ENCODE data around the gene IFNA2.
"Not testable (repeated sequence)": the region's sequence is repeated elsewhere in the genome, so short reads cannot be mapped to it uniquely, and the experiment has no call there.

IFNA2 gene

DNA sequence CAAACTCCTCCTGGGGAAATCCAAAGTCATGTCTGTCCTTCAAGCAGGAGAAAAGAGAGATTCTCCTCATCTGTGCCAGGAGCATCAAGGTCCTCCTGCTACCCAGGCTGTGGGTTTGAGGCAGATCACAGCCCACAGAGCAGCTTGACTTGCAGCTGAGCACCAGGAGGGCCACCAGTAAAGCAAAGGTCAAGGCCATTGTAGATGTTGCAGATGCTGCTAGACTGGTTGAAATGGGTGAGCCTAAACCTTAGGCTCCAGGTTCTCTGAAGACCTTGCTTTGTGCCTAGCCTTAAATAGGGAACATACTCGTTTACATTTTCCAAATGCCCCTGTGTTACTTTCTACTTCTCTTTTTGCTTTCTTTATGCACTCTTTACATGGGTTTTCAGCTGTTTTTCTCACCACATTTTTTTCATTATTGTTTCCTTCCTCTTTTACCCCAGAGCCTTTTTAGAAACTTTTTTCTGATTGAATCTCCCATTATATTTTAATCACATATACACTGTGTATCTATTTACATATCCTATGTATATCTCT lies at the start of gene IFNA2:
Gene IFNA2, minus strand, starts transcription at position 268 of the 540 bp plus-strand sequence. Its CDS starts 69 bp downstream, at position 199.
- no peak within 1 kb of the TSS for H3K27ac ChIP-seq (ENCODE audit: low read depth, low read length)
- H3K27me3 ChIP-seq (ENCODE audit: control insufficient read depth in 1 of 2, insufficient read depth in 2 of 2, low read length in 2 of 2) = peaks cover 3 to 14% of the 10 kb centered on the region in 2 donors
- H3K36me3 ChIP-seq (ENCODE audit: control insufficient read depth in 1 of 2, insufficient read depth in 2 of 2, low read length in 2 of 2) = no peaks in the 10 kb centered on the region
- H3K9me3 ChIP-seq (ENCODE audit: control insufficient read depth in 1 of 2, low read length in 2 of 2) = no peaks in the 10 kb centered on the region
- H3K9ac ChIP-seq (ENCODE audit: low read depth in 1 of 2, low read length in 2 of 2) = no peak within 1 kb of the TSS
- H3K4me3 ChIP-seq (ENCODE audit: low read depth in 1 of 2, low read length in 2 of 2) = no peak within 1 kb of the TSS
- H3K4me1 ChIP-seq (ENCODE audit: control insufficient read depth in 1 of 2, insufficient read depth in 2 of 2, low read length in 2 of 2) = no peaks in the 10 kb centered on the region

DNA sequence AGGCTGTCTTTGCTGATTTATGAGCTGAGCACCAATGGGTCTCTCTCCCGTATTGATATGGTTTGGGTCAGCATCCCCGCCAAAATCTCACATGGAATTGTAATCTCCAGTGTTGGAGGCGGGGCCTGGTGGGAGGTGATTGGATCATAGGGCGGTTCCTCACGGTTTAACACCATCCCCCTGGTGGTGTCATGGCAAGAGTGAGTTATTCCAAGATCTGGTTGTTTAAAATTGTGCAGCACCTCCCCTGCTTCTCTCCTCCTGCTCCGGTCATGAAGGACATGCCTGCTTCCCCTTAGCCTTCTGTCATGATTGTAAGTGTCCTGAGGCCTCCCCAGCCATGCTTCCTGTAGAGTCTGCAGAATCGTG lies 49.8 kb upstream of the IFNA2 start:
- H3K4me3 ChIP-seq (ENCODE audit: low read depth in 1 of 2, low read length in 2 of 2); H3K36me3 ChIP-seq (ENCODE audit: control insufficient read depth in 1 of 2, insufficient read depth in 2 of 2, low read length in 2 of 2); H3K9ac ChIP-seq (ENCODE audit: low read depth in 1 of 2, low read length in 2 of 2); H3K9me3 ChIP-seq (ENCODE audit: control insufficient read depth in 1 of 2, low read length in 2 of 2); H3K27ac ChIP-seq (ENCODE audit: low read depth, low read length); H3K27me3 ChIP-seq (ENCODE audit: control insufficient read depth in 1 of 2, insufficient read depth in 2 of 2, low read length in 2 of 2); H3K4me1 ChIP-seq (ENCODE audit: control insufficient read depth in 1 of 2, insufficient read depth in 2 of 2, low read length in 2 of 2): not testable (repeated sequence)

DNA sequence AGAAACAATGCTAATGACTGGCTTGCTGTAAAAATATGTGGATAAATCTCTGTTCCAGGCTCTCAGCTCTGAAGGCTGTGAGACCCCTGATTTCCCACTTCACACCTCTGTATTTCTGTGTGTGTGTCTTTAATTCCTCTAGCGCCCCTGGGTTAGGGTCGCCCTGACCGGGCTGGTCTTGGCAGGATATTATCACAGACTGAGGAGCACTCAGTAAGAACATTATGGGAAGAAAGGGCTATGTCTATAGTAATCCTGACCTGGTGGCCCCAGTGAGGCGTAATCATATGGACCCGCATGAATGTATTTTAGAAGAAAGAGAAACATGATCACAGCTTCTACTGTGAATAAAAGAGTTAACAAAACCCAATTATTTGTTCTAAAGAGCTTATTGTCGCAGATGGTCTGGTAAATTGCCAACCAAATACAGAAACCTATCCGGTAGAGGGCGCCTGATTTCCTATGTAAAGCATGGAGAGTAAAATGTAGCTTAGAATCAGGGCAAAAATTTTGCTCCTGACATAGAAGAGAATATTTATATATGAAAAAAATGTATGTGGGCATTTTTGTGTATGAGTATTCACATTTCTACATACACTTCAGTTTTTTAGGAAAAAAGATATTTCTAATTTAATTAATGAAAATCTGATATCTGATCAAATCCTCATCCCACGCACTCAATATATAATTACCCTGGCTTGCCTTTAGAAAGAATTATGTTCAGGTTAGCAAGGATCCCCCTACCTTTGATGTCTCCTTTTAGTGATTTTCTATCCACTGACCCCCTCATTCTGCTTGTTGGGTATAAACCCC lies 49.2 kb upstream of the IFNA2 start:
- Histone ChIP-seq H3K36me3 (ENCODE audit: control insufficient read depth in 1 of 2, insufficient read depth in 2 of 2, low read length in 2 of 2) (no peaks in the 10 kb centered on the region), H3K9ac (ENCODE audit: low read depth in 1 of 2, low read length in 2 of 2) (no peak overlapping the region), H3K27ac (ENCODE audit: low read depth, low read length) (no peak overlapping the region), H3K4me3 (ENCODE audit: low read depth in 1 of 2, low read length in 2 of 2) (no peak overlapping the region), H3K4me1 (ENCODE audit: control insufficient read depth in 1 of 2, insufficient read depth in 2 of 2, low read length in 2 of 2) (no peaks in the 10 kb centered on the region), H3K9me3 (ENCODE audit: control insufficient read depth in 1 of 2, low read length in 2 of 2) (no peaks in the 10 kb centered on the region), H3K27me3 (ENCODE audit: control insufficient read depth in 1 of 2, insufficient read depth in 2 of 2, low read length in 2 of 2) (peaks cover 4% of the 10 kb centered on the region in 2 donors)

DNA sequence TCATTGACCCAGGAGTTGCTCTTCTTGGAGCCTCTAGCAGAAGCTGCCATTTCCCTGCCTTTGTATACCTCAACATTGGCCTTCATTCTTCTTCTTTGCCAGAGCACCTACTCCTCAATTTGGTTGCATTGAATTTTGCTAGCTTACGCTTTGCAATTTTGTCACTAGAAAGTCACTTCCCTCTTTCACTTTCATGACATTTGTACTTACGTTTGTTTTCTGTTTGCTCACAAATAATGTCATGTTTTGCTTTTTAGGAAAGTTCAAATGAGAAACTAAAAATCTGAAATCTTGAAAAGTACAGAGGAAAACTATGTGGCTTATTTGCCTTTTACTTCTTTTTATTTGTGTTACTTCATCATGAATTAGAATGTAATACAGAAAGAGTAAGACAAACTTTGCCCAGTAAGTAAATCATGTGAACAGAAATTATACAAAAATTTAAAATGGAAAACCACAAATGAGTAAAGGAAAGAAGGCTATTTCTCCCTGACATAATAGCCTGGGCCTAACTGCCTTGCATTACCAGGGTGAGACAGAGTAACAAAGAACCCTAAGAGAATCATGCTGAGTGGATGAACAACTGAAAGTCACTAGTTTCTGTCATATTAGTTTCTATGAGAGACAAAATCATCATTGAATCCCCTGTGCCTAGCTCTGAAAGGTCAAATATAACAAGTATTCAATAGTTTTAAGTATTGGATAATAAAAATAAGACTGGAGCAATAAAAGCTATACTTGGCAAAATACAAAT lies 47.7 kb upstream of the IFNA2 start:
- Histone ChIP-seq H3K36me3 (ENCODE audit: control insufficient read depth in 1 of 2, insufficient read depth in 2 of 2, low read length in 2 of 2) (no peaks in the 10 kb centered on the region), H3K9ac (ENCODE audit: low read depth in 1 of 2, low read length in 2 of 2) (no peak overlapping the region), H3K4me3 (ENCODE audit: low read depth in 1 of 2, low read length in 2 of 2) (no peak overlapping the region), H3K27ac (ENCODE audit: low read depth, low read length) (no peak overlapping the region), H3K4me1 (ENCODE audit: control insufficient read depth in 1 of 2, insufficient read depth in 2 of 2, low read length in 2 of 2) (no peaks in the 10 kb centered on the region), H3K9me3 (ENCODE audit: control insufficient read depth in 1 of 2, low read length in 2 of 2) (no peaks in the 10 kb centered on the region), H3K27me3 (ENCODE audit: control insufficient read depth in 1 of 2, insufficient read depth in 2 of 2, low read length in 2 of 2) (peaks cover 4% of the 10 kb centered on the region in 2 donors)

DNA sequence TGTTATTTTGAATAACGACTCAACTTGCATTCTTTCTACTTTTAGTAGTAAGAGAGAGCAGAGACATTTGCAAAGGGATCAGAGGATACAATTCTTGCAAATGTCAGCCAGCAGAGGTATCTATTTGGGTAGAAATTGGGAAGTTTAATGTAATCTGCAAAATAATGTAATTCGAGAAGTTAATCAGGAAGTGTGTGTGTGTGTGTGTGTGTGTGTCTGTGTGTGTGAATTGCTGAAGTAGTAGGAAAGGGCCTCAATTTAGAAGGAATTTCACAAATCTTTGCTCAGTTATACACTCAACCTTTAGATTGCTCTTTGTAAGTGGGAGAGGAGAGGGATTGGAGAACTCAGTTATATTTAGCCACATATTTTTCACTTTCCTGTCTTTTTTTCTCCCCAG lies 44.0 kb upstream of the IFNA2 start:
- H3K9ac ChIP-seq (ENCODE audit: low read depth in 1 of 2, low read length in 2 of 2) = no peak overlapping the region
- no peaks in the 10 kb centered on the region for H3K4me1 ChIP-seq (ENCODE audit: control insufficient read depth in 1 of 2, insufficient read depth in 2 of 2, low read length in 2 of 2)
- no peaks in the 10 kb centered on the region for H3K9me3 ChIP-seq (ENCODE audit: control insufficient read depth in 1 of 2, low read length in 2 of 2)
- peaks cover 0 to 4% of the 10 kb centered on the region in 2 donors for H3K27me3 ChIP-seq (ENCODE audit: control insufficient read depth in 1 of 2, insufficient read depth in 2 of 2, low read length in 2 of 2)
- H3K4me3 ChIP-seq (ENCODE audit: low read depth in 1 of 2, low read length in 2 of 2) = no peak overlapping the region
- H3K36me3 ChIP-seq (ENCODE audit: control insufficient read depth in 1 of 2, insufficient read depth in 2 of 2, low read length in 2 of 2) = no peaks in the 10 kb centered on the region
- no peak overlapping the region for H3K27ac ChIP-seq (ENCODE audit: low read depth, low read length)

DNA sequence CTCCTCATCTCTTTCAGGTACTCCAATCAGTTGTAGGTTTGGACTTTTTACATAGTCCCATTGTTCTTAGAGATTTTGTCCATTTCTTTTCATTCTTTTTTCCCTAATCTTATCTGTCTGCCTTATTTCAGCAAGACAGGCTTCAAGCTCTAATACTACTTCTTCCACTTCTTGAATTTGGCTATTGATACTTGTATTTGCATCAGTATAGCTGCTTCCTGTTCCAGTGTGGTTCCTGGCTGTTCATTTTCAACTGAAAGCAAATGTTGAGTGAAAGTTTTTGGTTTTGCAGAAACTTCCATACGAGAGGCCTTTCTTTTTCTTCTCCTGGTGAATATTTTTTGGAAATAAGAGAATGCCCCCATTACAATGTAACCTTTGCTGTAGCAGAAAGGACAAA lies 43.0 kb upstream of the IFNA2 start:
- no peak overlapping the region for H3K27ac ChIP-seq (ENCODE audit: low read depth, low read length)
- H3K36me3 ChIP-seq (ENCODE audit: control insufficient read depth in 1 of 2, insufficient read depth in 2 of 2, low read length in 2 of 2) = no peaks in the 10 kb centered on the region
- peaks cover 0 to 4% of the 10 kb centered on the region in 2 donors for H3K27me3 ChIP-seq (ENCODE audit: control insufficient read depth in 1 of 2, insufficient read depth in 2 of 2, low read length in 2 of 2)
- no peak overlapping the region for H3K9ac ChIP-seq (ENCODE audit: low read depth in 1 of 2, low read length in 2 of 2)
- no peak overlapping the region for H3K4me3 ChIP-seq (ENCODE audit: low read depth in 1 of 2, low read length in 2 of 2)
- H3K9me3 ChIP-seq (ENCODE audit: control insufficient read depth in 1 of 2, low read length in 2 of 2) = no peaks in the 10 kb centered on the region
- no peaks in the 10 kb centered on the region for H3K4me1 ChIP-seq (ENCODE audit: control insufficient read depth in 1 of 2, insufficient read depth in 2 of 2, low read length in 2 of 2)

DNA sequence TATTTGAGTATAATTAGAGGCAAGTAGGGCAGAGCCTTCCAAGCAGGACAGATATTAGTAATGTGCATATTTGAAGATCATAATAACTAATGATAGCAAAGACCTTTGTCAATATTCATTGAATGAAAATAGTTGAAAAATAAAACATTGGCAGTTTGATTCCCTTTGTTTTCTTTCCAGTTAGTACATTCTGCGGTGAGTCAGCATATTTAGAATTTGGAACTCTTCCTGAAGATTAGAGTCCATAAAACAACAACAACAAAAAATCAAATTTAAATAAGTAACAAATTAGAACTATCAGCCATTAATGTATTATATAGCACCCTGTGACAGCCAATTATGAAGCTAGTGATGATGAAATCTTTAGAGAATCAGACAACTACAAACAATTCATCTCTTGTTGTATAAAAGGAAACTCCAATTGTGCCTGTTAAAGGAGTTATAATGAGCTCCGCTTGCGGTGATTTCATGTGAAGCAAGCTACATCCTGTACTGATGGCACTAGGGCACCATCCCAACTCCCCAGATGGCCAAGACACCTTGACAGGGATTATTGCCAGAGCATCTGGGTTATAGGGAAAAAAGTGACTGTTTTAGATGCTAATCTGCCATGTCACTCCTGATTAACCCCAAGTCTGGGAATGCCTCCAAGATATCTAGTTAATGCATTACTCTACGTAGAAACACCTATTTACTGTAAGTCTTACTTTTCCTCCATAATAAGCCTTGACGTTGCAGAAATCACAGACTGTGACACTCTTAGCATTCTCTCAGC lies 30.5 kb upstream of the IFNA2 start:
- no peak overlapping the region for H3K9ac ChIP-seq (ENCODE audit: low read depth in 1 of 2, low read length in 2 of 2)
- no peaks in the 10 kb centered on the region for H3K9me3 ChIP-seq (ENCODE audit: control insufficient read depth in 1 of 2, low read length in 2 of 2)
- no peak overlapping the region for H3K27ac ChIP-seq (ENCODE audit: low read depth, low read length)
- H3K4me3 ChIP-seq (ENCODE audit: low read depth in 1 of 2, low read length in 2 of 2) = no peak overlapping the region
- H3K36me3 ChIP-seq (ENCODE audit: control insufficient read depth in 1 of 2, insufficient read depth in 2 of 2, low read length in 2 of 2) = no peaks in the 10 kb centered on the region
- H3K4me1 ChIP-seq (ENCODE audit: control insufficient read depth in 1 of 2, insufficient read depth in 2 of 2, low read length in 2 of 2) = peaks cover 0 to 3% of the 10 kb centered on the region in 2 donors
- H3K27me3 ChIP-seq (ENCODE audit: control insufficient read depth in 1 of 2, insufficient read depth in 2 of 2, low read length in 2 of 2) = peaks cover 3 to 4% of the 10 kb centered on the region in 2 donors

DNA sequence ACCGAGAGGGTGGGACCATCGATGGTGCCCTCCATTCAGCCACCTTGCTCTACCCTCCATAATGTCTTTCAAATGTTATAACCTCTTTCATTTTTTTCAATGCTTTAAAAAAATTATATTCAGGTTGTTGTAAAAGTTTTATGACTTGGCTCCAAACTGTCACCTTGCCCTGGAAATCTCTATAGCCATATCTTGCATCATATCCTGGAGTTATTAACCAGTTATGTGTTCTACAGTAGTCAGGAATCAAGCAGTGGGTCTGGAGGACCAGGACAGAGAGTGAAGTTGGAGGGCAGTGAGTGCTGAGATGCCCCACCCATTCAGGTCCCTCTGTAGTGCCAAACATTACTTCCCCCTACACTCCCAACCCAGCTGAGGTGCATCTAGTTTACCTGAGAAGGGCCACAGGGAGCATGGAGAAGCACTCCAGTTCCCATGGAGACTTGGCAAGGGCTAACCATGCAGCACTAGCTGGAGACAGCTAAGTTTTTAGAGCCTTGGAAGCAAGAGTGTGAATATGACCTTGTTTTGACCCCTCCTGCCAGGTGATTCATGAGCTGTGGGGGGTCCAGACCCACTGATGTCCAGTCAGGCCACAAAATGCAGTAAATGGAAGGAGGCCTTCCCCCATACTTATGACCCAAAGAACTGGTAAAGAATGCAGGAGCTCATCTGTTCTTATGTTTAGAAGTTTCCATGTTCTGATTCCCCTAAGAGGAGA lies 29.2 kb upstream of the IFNA2 start:
- Histone ChIP-seq H3K4me3 (ENCODE audit: low read depth in 1 of 2, low read length in 2 of 2) (no peak overlapping the region), H3K27me3 (ENCODE audit: control insufficient read depth in 1 of 2, insufficient read depth in 2 of 2, low read length in 2 of 2) (peaks cover 3 to 4% of the 10 kb centered on the region in 2 donors), H3K36me3 (ENCODE audit: control insufficient read depth in 1 of 2, insufficient read depth in 2 of 2, low read length in 2 of 2) (no peaks in the 10 kb centered on the region), H3K9ac (ENCODE audit: low read depth in 1 of 2, low read length in 2 of 2) (no peak overlapping the region), H3K4me1 (ENCODE audit: control insufficient read depth in 1 of 2, insufficient read depth in 2 of 2, low read length in 2 of 2) (peaks cover 0 to 3% of the 10 kb centered on the region in 2 donors), H3K9me3 (ENCODE audit: control insufficient read depth in 1 of 2, low read length in 2 of 2) (no peaks in the 10 kb centered on the region), H3K27ac (ENCODE audit: low read depth, low read length) (no peak overlapping the region)

DNA sequence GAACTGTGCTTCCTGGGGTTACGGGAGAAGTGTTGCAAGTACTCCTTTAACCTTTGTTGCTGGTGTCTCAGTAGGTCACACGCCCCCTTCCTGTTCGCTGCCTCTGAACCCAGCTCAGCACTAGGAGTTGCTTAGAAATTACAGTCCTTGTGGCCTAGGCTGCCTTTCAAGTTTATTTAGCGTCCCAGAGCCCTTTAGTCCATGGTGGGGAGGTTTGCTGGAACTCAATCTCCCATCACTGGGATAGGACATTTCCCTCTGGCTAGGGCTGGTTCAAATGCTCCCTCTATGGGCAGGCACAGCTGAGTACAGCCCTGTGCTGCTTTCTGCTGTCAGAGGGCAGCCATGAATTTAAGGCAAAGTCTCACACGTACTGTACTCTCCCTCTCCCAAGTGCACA lies 28.4 kb upstream of the IFNA2 start:
- H3K36me3 ChIP-seq (ENCODE audit: control insufficient read depth in 1 of 2, insufficient read depth in 2 of 2, low read length in 2 of 2) = no peaks in the 10 kb centered on the region
- peaks cover 0 to 3% of the 10 kb centered on the region in 2 donors for H3K4me1 ChIP-seq (ENCODE audit: control insufficient read depth in 1 of 2, insufficient read depth in 2 of 2, low read length in 2 of 2)
- H3K27ac ChIP-seq (ENCODE audit: low read depth, low read length) = no peak overlapping the region
- H3K4me3 ChIP-seq (ENCODE audit: low read depth in 1 of 2, low read length in 2 of 2) = no peak overlapping the region
- no peaks in the 10 kb centered on the region for H3K9me3 ChIP-seq (ENCODE audit: control insufficient read depth in 1 of 2, low read length in 2 of 2)
- H3K27me3 ChIP-seq (ENCODE audit: control insufficient read depth in 1 of 2, insufficient read depth in 2 of 2, low read length in 2 of 2) = peaks cover 3 to 4% of the 10 kb centered on the region in 2 donors
- no peak overlapping the region for H3K9ac ChIP-seq (ENCODE audit: low read depth in 1 of 2, low read length in 2 of 2)
